ENCODE measurements around the gene CGNL1. TPM values are rescaled to one million over a fixed set of nuclear protein-coding genes. Genes with fewer than 3 reads are reported as not detected.

Gene CGNL1
- total RNA-seq, 4 donors from 2014 or later: 1.6 to 3.3 (median 2.6) TPM

- TF ChIP-seq CTCF (IDR thresholded peaks at IDR 0.05; ENCODE audit: low read depth): no peak
Observed at GRCh38 chr15:57519806-57520205, 143.5 kb downstream of the CGNL1 start.

GRCh38 chr15:57521503-57521902, 145.2 kb downstream of the CGNL1 start:
- no peak for TF ChIP-seq CTCF (IDR thresholded peaks at IDR 0.05; ENCODE audit: low read depth)

- no peak for TF ChIP-seq CTCF (IDR thresholded peaks at IDR 0.05; ENCODE audit: low read depth)
Observed at GRCh38 chr15:57522148-57522547, 145.8 kb downstream of the CGNL1 start.

- no peak for TF ChIP-seq CTCF (IDR thresholded peaks at IDR 0.05; ENCODE audit: low read depth)
Observed at GRCh38 chr15:57525581-57525980, 149.3 kb downstream of the CGNL1 start.

- TF ChIP-seq CTCF (IDR thresholded peaks at IDR 0.05; ENCODE audit: low read depth): no peak
Observed at GRCh38 chr15:57526076-57526475, 149.8 kb downstream of the CGNL1 start.

- TF ChIP-seq CTCF (IDR thresholded peaks at IDR 0.05; ENCODE audit: low read depth): no peak
Observed at GRCh38 chr15:57526615-57527014, 150.3 kb downstream of the CGNL1 start.

GRCh38 chr15:57527382-57528091, 151.2 kb downstream of the CGNL1 start:
- TF ChIP-seq CTCF (IDR thresholded peaks at IDR 0.05; ENCODE audit: low read depth): no peak
